Esophagus squamous epithelium (tissue), 5 donors: ENCODE measurements around the gene UPF3B. TPM values are rescaled to one million over a fixed set of nuclear protein-coding genes. Genes with fewer than 3 reads are reported as not detected.
"Not testable (repeated sequence)": the region's sequence is repeated elsewhere in the genome, so short reads cannot be mapped to it uniquely, and the experiment has no call there.

Source experiments
- DNase-seq: peaks from one replicate; lab custom pipeline; 2025; lab: John Stamatoyannopoulos, UW
- H3K27ac ChIP-seq, 4 donors: fragments of 200-600 bp; sonication (generic); one replicate each; pipeline ENCODE4 v1.5.1; 2016 to 2019; ENCODE audit warnings: mild to moderate bottlenecking in 1 of 4
- H3K27me3 ChIP-seq, 4 donors: fragments of 200-600 bp; sonication (generic); 1 replicate in 3 of 4; 2 replicates in 1 of 4; pipeline versions ENCODE4 v1.5.1 to v1.6.0; 2017 to 2021; ENCODE audit warnings: antibody characterized with exemption in 1 of 4
- H3K36me3 ChIP-seq, 3 donors: fragments of 200-600 bp; sonication (generic); one replicate each; pipeline ENCODE4 v1.5.1; 2016 to 2019
- H3K4me1 ChIP-seq, 3 donors: fragments of 200-600 bp; sonication (generic); one replicate each; pipeline ENCODE4 v1.5.1; 2017 to 2019
- H3K4me3 ChIP-seq, 4 donors: fragments of 200-600 bp; sonication (generic); 1 replicate in 3 of 4; 2 replicates in 1 of 4; pipeline ENCODE4 v1.5.1; 2016 to 2019; ENCODE audit warnings: mild to moderate bottlenecking in 2 of 4, moderate library complexity in 1 of 4
- H3K9me3 ChIP-seq, 3 donors: fragments of 200-600 bp; sonication (generic); one replicate each; pipeline ENCODE4 v1.5.1; 2016 to 2019
- POLR2A ChIP-seq, 4 donors: fragments of 450-650 bp; IDR thresholded peaks; one replicate each; pipeline ENCODE4 v1.6.1; 2017; ENCODE audit warnings: antibody characterized with exemption in 4 of 4, mild to moderate bottlenecking in 4 of 4, moderate library complexity in 3 of 4
- WGBS, 2 donors: methylation state at CpG; one replicate each; pipeline ENCODE4 v1.1.5; 2018; 5-methylcytosine and 5-hydroxymethylcytosine counted together
- intact Hi-C: fragments of 100-400 bp; cut with DNase I; formaldehyde crosslinking; loops from one replicate; pipeline ENCODE4 v1.15.0; 2022
- total RNA-seq, 4 donors: library from RNA; depleted of rRNA; stranded (reverse); fragments of >200 nt; gene quantifications; one replicate each; pipeline ENCODE4 v1.1.0, GENCODE V29; 2016
- TF ChIP-seq, protein P1 (sequence below), 6 experiments: fragments of 450-650 bp in 4 of 6; fragments of 200-600 bp in 2 of 6; sonication (generic) in 2 of 6; IDR thresholded peaks; one replicate each; pipeline ENCODE4 v1.5.1; 2016 to 2019; ENCODE audit warnings: antibody characterized with exemption in 6 of 6, mild to moderate bottlenecking in 4 of 6, moderate library complexity in 4 of 6
- donor health status: DM: yes; HTN: yes; CAD: no.

Gene UPF3B
- total RNA-seq, 4 donors from 2014 or later: 2.8 to 8.0 (median 5.1) TPM

DNA sequence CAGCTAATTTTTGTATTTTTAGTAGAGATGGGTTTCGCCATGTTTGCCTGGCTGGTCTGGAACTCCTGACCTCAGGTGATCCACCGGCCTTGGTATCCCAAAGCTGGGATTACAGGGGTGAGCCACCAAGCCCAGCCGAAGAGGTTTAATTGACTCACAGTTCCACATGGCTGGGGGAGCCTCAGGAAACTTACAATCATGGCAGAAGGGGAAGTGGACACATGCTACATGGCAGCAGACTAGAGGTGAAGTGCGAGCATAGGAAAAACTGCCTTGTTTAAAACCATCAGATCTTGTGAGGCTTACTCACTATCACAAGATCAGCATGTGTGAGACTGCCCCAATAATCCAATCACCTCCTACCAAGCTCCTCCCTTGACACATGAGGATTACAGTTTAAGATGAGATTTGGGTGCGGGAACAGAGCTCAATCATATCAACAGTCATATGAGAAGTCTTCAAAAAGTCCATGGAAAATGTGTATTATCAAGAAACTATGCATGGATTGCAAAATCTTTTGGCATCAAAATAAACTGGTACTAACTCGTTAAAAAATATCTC is 35.6 kb downstream of the UPF3B start:
- Histone ChIP-seq H3K27ac (peak overlapping the region in 1 of 4 donors; percentile 25), H3K27me3 (no peaks in the 10 kb centered on the region), H3K9me3 (no peaks in the 10 kb centered on the region), H3K4me1 (no peaks in the 10 kb centered on the region), H3K4me3 (no peak overlapping the region), H3K36me3 (no peaks in the 10 kb centered on the region)
- 77 to 80% methylated on average over 4 to 6 of the region's 6 CpGs for WGBS, 2 donors
- DNase-seq: no peak
- intact Hi-C loops: loop anchor here (10.0 kb wide), 1 partner anchor 58 kb away; the partner anchor contains the start of genes NDUFA1 and RNF113A
- no peak for TF ChIP-seq POLR2A (IDR thresholded peaks at IDR 0.05)
- TF ChIP-seq, protein P1, sequence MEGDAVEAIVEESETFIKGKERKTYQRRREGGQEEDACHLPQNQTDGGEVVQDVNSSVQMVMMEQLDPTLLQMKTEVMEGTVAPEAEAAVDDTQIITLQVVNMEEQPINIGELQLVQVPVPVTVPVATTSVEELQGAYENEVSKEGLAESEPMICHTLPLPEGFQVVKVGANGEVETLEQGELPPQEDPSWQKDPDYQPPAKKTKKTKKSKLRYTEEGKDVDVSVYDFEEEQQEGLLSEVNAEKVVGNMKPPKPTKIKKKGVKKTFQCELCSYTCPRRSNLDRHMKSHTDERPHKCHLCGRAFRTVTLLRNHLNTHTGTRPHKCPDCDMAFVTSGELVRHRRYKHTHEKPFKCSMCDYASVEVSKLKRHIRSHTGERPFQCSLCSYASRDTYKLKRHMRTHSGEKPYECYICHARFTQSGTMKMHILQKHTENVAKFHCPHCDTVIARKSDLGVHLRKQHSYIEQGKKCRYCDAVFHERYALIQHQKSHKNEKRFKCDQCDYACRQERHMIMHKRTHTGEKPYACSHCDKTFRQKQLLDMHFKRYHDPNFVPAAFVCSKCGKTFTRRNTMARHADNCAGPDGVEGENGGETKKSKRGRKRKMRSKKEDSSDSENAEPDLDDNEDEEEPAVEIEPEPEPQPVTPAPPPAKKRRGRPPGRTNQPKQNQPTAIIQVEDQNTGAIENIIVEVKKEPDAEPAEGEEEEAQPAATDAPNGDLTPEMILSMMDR (IDR thresholded peaks at IDR 0.05): no peak

GRCh38 chrX:119816300-119816699 is 36.5 kb downstream of the UPF3B start:
- no peaks in the 10 kb centered on the region for H3K36me3 ChIP-seq
- no peaks in the 10 kb centered on the region for H3K27me3 ChIP-seq
- DNase-seq: no peak
- TF ChIP-seq POLR2A (IDR thresholded peaks at IDR 0.05): no peak
- intact Hi-C loops: loop anchor here (10.0 kb wide), 1 partner anchor 59 kb away; the partner anchor contains the start of genes NDUFA1 and RNF113A
- no peaks in the 10 kb centered on the region for H3K9me3 ChIP-seq
- 66 to 69% methylated on average over 3 of the region's 3 CpGs for WGBS, 2 donors
- H3K27ac ChIP-seq: no peak overlapping the region
- H3K4me3 ChIP-seq: no peak overlapping the region
- H3K4me1 ChIP-seq: no peaks in the 10 kb centered on the region

GRCh38 chrX:119809185-119809666 is 43.5 kb downstream of the UPF3B start:
- H3K36me3 ChIP-seq: no peaks in the 10 kb centered on the region
- no peaks in the 10 kb centered on the region for H3K27me3 ChIP-seq
- DNase-seq: no peak
- H3K4me1 ChIP-seq: no peaks in the 10 kb centered on the region
- intact Hi-C loops: no loop called here
- no peak overlapping the region for H3K27ac ChIP-seq
- WGBS, 2 donors: 55 to 100% methylated on average over 1 of the region's 1 CpG
- H3K4me3 ChIP-seq: no peak overlapping the region
- TF ChIP-seq, protein P1 (IDR thresholded peaks at IDR 0.05): no peak
- no peak for TF ChIP-seq POLR2A (IDR thresholded peaks at IDR 0.05)
- no peaks in the 10 kb centered on the region for H3K9me3 ChIP-seq

GRCh38 chrX:119808461-119808860 is 44.3 kb downstream of the UPF3B start:
- DNase-seq, H3K9me3 ChIP-seq, H3K4me3 ChIP-seq, intact Hi-C loops, H3K27ac ChIP-seq, H3K27me3 ChIP-seq, H3K4me1 ChIP-seq, H3K36me3 ChIP-seq: not testable (repeated sequence)
- 73% methylated on average over 3 of the region's 4 CpGs; no CpG with 5 or more reads in 1 of the 2 donors for WGBS, 2 donors

GRCh38 chrX:119802546-119802945 is 50.2 kb downstream of the UPF3B start:
- no peak for DNase-seq
- Histone ChIP-seq H3K27me3 (no peaks in the 10 kb centered on the region), H3K36me3 (no peaks in the 10 kb centered on the region), H3K27ac (no peak overlapping the region), H3K4me1 (no peaks in the 10 kb centered on the region), H3K9me3 (no peaks in the 10 kb centered on the region), H3K4me3 (no peak overlapping the region)
- intact Hi-C loops: no loop called here
- TF ChIP-seq POLR2A (IDR thresholded peaks at IDR 0.05): no peak
- TF ChIP-seq, protein P1 (IDR thresholded peaks at IDR 0.05): no peak
- WGBS, 2 donors: 95% methylated on average over 6 to 8 of the region's 8 CpGs

DNA sequence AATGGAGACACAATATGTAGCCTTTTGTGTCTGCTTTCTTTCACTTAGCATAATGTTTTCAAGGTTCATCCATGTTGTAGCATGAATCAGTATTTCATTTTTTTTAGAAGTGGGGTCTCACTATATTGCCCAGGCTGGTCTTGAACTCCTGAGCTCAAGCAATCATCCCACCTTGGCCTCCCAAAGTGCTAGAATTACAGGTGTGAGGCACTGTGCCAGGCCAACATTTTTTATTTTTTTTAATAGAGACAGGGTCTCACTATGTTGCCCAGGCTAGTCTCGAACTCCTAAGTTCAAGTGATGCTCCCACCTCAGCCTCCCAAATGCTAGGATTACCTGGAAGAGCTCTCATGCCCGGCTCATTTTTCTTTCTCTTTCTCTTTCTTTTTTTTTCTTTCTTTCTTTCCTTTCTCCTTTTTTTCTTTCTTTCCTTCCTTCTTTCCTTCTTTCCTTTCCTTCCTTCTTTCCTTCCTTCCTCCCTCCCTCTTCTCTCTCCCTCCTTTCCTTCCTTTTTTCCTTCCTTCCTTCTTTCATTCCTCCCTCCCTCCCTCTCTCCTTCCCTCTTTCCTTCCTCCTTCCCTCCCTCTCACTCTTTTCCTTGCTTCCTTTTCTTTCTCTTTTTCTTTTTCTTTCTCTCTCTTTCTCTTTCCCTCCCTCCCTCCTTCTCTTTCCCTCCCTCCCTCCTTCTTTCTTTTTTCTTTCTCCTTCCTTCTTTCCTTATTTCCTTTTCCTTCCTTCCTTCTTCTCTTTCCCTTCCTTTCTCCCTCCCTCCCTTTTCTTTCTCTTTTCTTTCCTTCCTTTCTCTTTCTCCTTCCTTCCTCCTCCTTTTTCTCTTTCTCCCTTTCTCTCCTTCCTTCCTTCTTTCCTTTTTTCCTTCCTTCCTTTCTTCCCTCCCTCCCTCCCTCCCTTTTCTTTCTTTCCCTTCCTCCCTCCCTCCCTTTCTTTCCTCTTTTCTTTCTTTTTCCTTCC is 51.2 kb downstream of the UPF3B start:
- DNase-seq: no peak
- intact Hi-C loops: no loop called here

More for the DNA sequence above, 51.2 kb downstream of the UPF3B start:
- Histone ChIP-seq H3K36me3 (no peaks in the 10 kb centered on the region), H3K27ac (no peak overlapping the region), H3K4me3 (no peak overlapping the region), H3K9me3 (no peaks in the 10 kb centered on the region), H3K27me3 (no peaks in the 10 kb centered on the region), H3K4me1 (no peaks in the 10 kb centered on the region)
- no peak for TF ChIP-seq POLR2A (IDR thresholded peaks at IDR 0.05)
- TF ChIP-seq, protein P1 (IDR thresholded peaks at IDR 0.05): no peak
- 60 to 90% methylated on average over 2 of the region's 2 CpGs for WGBS, 2 donors
